BE2C (cell line): ENCODE measurements around the gene MVB12B.

Experiments
- DNase-seq: peaks from one replicate; pipeline ENCODE4 v3.0.0-alpha.2; 2020
- H3K27me3 ChIP-seq: fragments of 250-450 bp; sonication (Bioruptor Pico); 2 replicates; pipeline ENCODE4 v1.5.1; 2020; ENCODE audit warnings: mild to moderate bottlenecking
- H3K36me3 ChIP-seq: fragments of 250-450 bp; sonication (Bioruptor Pico); 2 replicates; pipeline ENCODE4 v1.5.1; 2020; ENCODE audit warnings: mild to moderate bottlenecking
- H3K4me1 ChIP-seq: fragments of 250-450 bp; sonication (Bioruptor Pico); 2 replicates; pipeline ENCODE4 v1.5.1; 2020
- H3K4me3 ChIP-seq: 2 replicates; pipeline ENCODE4 v1.5.1; 2011; ENCODE audit warnings: low read depth, low read length
- H3K9me3 ChIP-seq: fragments of 250-450 bp; sonication (Bioruptor Pico); 2 replicates; pipeline ENCODE4 v1.5.1; 2020
- CTCF ChIP-seq: IDR thresholded peaks from 2 replicates; pipeline ENCODE4 v1.5.1; 2012; ENCODE audit warnings: mild to moderate bottlenecking, low read depth, low read length

The MVB12B gene

DNA sequence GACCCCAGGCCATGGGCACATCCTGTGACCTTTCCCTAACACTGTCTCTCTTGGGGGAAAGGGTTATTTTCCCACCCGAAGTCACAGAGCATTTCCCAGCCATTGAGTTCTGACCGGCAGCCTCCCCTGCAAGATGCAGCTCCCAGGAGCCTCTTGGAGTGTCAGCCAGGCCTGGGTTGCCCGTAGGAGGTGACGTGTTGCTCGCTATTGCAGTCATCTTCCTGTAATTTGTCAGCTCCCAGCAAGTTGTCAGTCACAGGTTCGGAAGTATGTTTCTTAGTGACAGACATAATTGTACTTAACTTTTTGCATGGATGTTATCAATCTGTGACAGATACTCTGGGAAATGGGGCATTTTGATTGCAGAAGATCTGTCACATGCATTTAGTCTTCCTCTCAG, 74.5 kb downstream of the MVB12B start:
- Histone ChIP-seq H3K27me3 (no peaks in the 10 kb centered on the region), H3K36me3 (no peaks in the 10 kb centered on the region), H3K9me3 (no peaks in the 10 kb centered on the region), H3K4me1 (peaks cover 3% of the 10 kb centered on the region), H3K4me3 (no peak overlapping the region)
- no peak for DNase-seq
- no peak for TF ChIP-seq CTCF

GRCh38 chr9:126401581-126401980, 75.0 kb downstream of the MVB12B start:
- Histone ChIP-seq H3K4me1 (peaks cover 3% of the 10 kb centered on the region), H3K36me3 (no peaks in the 10 kb centered on the region), H3K27me3 (no peaks in the 10 kb centered on the region), H3K4me3 (no peak overlapping the region), H3K9me3 (no peaks in the 10 kb centered on the region)
- DNase-seq = no peak
- TF ChIP-seq CTCF = no peak

- Histone ChIP-seq H3K27me3 (no peaks in the 10 kb centered on the region), H3K9me3 (no peaks in the 10 kb centered on the region), H3K4me3 (no peak overlapping the region), H3K4me1 (peaks cover 3% of the 10 kb centered on the region), H3K36me3 (no peaks in the 10 kb centered on the region)
- DNase-seq = no peak
- TF ChIP-seq CTCF = no peak
Observed at GRCh38 chr9:126403397-126403796, 76.8 kb downstream of the MVB12B start.

- Histone ChIP-seq H3K27me3 (no peaks in the 10 kb centered on the region), H3K9me3 (no peaks in the 10 kb centered on the region), H3K4me1 (peaks cover under 1% of the 10 kb centered on the region; the same call in 1 of the 2 replicates), H3K4me3 (no peak overlapping the region), H3K36me3 (no peaks in the 10 kb centered on the region)
- DNase-seq = no peak
- no peak for TF ChIP-seq CTCF
Observed at GRCh38 chr9:126404459-126404858, 77.8 kb downstream of the MVB12B start.

GRCh38 chr9:126406075-126406667, 79.5 kb downstream of the MVB12B start:
- Histone ChIP-seq H3K9me3 (no peaks in the 10 kb centered on the region), H3K4me3 (no peak overlapping the region), H3K36me3 (no peaks in the 10 kb centered on the region), H3K27me3 (no peaks in the 10 kb centered on the region), H3K4me1 (no peaks in the 10 kb centered on the region)
- TF ChIP-seq CTCF = no peak
- DNase-seq = no peak

DNA sequence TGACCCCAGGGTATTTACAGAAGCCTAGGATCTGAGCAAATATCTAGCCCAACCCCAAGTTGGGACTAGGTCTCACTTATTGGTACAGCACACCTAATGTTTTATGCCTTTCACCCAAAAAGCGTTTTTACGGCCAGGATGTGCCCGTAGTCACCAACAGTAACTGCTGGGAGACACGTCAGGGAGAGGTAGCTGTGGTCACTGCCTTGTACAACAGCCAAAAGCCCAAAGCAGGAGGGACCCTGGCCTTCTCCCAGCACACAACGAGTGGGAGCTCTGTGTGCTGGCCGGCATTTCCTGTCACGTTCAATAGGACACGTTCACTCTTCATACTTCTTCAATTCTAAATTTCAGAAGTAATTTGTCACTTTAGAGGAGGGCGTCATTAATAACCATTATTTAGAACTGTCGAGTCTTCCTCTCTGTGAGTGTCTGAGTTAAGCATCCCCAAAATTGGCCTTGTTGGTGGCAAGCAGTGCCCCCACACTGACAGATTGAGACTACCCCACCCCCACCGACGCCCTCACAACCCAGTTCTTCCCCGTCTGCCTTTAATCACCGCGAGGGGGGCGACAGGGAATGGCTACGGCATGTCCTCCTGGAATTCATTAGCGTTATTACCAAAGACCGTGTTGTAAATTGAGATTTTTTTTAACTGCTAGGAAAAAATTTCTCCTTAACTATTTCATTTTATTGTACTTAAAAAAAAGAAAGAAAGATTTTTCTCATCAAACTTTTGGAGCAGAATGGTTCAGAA, 80.7 kb downstream of the MVB12B start:
- no peaks in the 10 kb centered on the region for H3K27me3 ChIP-seq
- H3K4me1 ChIP-seq = no peaks in the 10 kb centered on the region
- no peaks in the 10 kb centered on the region for H3K36me3 ChIP-seq
- no peak for TF ChIP-seq CTCF
- H3K9me3 ChIP-seq = no peaks in the 10 kb centered on the region
- no peak overlapping the region for H3K4me3 ChIP-seq
- no peak for DNase-seq
